Measurements from ENCODE around the gene ZBTB1. TPM values are rescaled to one million over a fixed set of nuclear protein-coding genes. Genes with fewer than 3 reads are reported as not detected.

Gene ZBTB1

GRCh38 chr14:64572386-64573104, 68.0 kb downstream of the ZBTB1 start:
- Histone ChIP-seq H4K8ac (ENCODE audit: low read depth, low read length) (no peak overlapping the region), H2BK15ac (replicated peaks; ENCODE audit: low read depth) (no peak overlapping the region), H3K4me2 (ENCODE audit: low read length) (no peak overlapping the region), H3K27ac (ENCODE audit: low read depth, low read length) (no peak overlapping the region), H4K5ac (ENCODE audit: low read length) (no peak overlapping the region), H2AK5ac (ENCODE audit: low read length) (no peak overlapping the region), H3K18ac (ENCODE audit: low read length) (no peak overlapping the region), H3K4ac (ENCODE audit: low read depth, low read length) (no peak overlapping the region), H3K79me1 (ENCODE audit: low read length) (no peaks in the 10 kb centered on the region), H2BK120ac (ENCODE audit: low read depth, low read length) (no peak overlapping the region), H3K79me2 (ENCODE audit: control insufficient read depth, insufficient read depth, low read length) (no peaks in the 10 kb centered on the region), H3K36me3 (ENCODE audit: control insufficient read depth, insufficient read depth, low read length) (no peaks in the 10 kb centered on the region), H3K56ac (ENCODE audit: low read length) (no peak overlapping the region), H3K23ac (ENCODE audit: low read length) (no peak overlapping the region), H3K4me3 (ENCODE audit: low read length) (no peak overlapping the region), H3K9ac (ENCODE audit: low read length) (no peak overlapping the region), H3K4me1 (ENCODE audit: control insufficient read depth, low read depth, low read length) (peaks cover 3% of the 10 kb centered on the region), H2BK5ac (ENCODE audit: low read length) (no peak overlapping the region), H3K27me3 (ENCODE audit: insufficient read depth, low read length, poor library complexity) (no peaks in the 10 kb centered on the region)
- DNase-seq: no peak

- Histone ChIP-seq H3K4ac (ENCODE audit: low read depth, low read length) (no peak overlapping the region), H3K18ac (ENCODE audit: low read length) (no peak overlapping the region), H3K27ac (ENCODE audit: low read depth, low read length) (no peak overlapping the region), H3K4me3 (ENCODE audit: low read length) (no peak overlapping the region), H3K36me3 (ENCODE audit: control insufficient read depth, insufficient read depth, low read length) (no peaks in the 10 kb centered on the region), H4K5ac (ENCODE audit: low read length) (no peak overlapping the region), H3K79me1 (ENCODE audit: low read length) (no peaks in the 10 kb centered on the region), H2BK5ac (ENCODE audit: low read length) (no peak overlapping the region), H4K8ac (ENCODE audit: low read depth, low read length) (no peak overlapping the region), H3K23ac (ENCODE audit: low read length) (no peak overlapping the region), H3K9ac (ENCODE audit: low read length) (no peak overlapping the region), H2BK120ac (ENCODE audit: low read depth, low read length) (no peak overlapping the region), H3K27me3 (ENCODE audit: insufficient read depth, low read length, poor library complexity) (no peaks in the 10 kb centered on the region), H3K4me2 (ENCODE audit: low read length) (no peak overlapping the region), H3K79me2 (ENCODE audit: control insufficient read depth, insufficient read depth, low read length) (no peaks in the 10 kb centered on the region), H3K56ac (ENCODE audit: low read length) (peak overlapping the region; percentile 44), H2AK5ac (ENCODE audit: low read length) (no peak overlapping the region), H3K4me1 (ENCODE audit: control insufficient read depth, low read depth, low read length) (peaks cover 3% of the 10 kb centered on the region), H2BK15ac (replicated peaks; ENCODE audit: low read depth) (no peak overlapping the region)
- DNase-seq: peak; percentile 17
- no CpG with 5 or more reads among the region's 3 CpGs for WGBS (ENCODE audit: extremely low coverage, insufficient coverage, low lambda C conversion rate)
Measured at GRCh38 chr14:64573109-64573508, 68.5 kb downstream of the ZBTB1 start.

Small RNA genes lying within 50 kb of the gene (small RNA-seq; reads per million reads assigned to genes)
- not detected for gene AL049869.4 (ENCODE audit: insufficient read depth)
